ENCODE results near the gene OPRL1. TPM values are rescaled to one million over a fixed set of nuclear protein-coding genes. Genes with fewer than 3 reads are reported as not detected.
A peak's percentile ranks its signal among the peaks of the same experiment; 100 is the strongest.

The OPRL1 gene
- polyA plus RNA-seq, 1 of the 3 experiments (the other 2 are of a cell fraction): 1.8 TPM

DNA sequence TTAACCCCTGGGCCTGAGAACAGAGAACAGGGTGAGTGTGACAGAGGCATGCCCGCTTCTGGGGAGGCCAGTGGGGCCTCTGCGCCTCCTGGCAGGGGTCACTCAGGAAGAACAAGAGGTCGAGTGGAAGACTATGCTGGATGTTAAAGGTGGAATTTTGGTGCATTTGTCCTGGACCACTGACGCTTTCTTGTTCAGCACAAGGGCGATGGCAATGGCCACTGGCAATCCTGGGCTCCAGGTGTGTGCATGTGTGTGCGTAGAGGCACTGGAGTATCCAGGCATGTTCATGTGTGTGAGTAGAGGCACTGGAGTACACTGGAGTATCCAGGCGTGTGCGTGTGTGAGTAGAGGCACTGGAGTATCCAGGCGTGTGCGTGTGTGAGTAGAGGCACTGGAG, 51.0 kb downstream of the OPRL1 start:
- CTCF ChIA-PET: interaction anchor here (1.0 kb wide), 2 partner anchors 24 to 47 kb away, joined by 3 to 6 read pairs; no protein-coding TSS in a partner anchor

DNA sequence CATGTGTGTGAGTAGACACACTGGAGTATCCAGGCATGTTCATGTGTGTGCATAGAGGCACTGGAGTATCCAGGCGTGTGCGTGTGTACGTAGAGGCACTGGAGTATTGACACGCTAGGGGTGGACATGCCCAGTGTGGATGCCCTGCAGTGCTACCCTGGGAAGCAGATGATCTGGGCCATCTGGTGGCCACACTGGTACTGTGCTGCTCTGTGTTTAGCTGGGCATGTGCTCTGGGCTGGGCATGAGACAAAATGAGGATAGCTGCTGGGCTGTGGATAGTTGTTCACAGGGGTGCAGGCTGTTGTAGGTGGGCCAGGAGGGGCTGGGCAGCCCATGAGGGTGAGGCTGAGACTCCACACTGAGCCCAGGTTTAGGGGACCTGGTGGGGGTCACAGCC, 51.5 kb downstream of the OPRL1 start:
- CTCF ChIA-PET: interaction anchor here (0.6 to 1.0 kb wide), 3 partner anchors 24 to 68 kb away, joined by 3 to 6 read pairs (median 3); no protein-coding TSS in a partner anchor
- no peaks in the 10 kb centered on the region for H4K20me1 ChIP-seq (ENCODE audit: insufficient read depth)

More for the DNA sequence above, 51.0 kb downstream of the OPRL1 start:
- Histone ChIP-seq H3K9me3 (no peaks in the 10 kb centered on the region), H3K9me2 (no peaks in the 10 kb centered on the region), H3K27me3 (ENCODE audit: insufficient read depth) (no peaks in the 10 kb centered on the region), H3F3A (replicated peaks; ENCODE audit: insufficient read depth) (no peaks in the 10 kb centered on the region), H3K4me2 (no peak overlapping the region), H4K20me1 (ENCODE audit: insufficient read depth) (no peaks in the 10 kb centered on the region), H3K4me3 (ENCODE audit: low read depth in 2 of 2, low read length in 1 of 2) (no peak overlapping the region), H2AFZ (ENCODE audit: low read depth) (no peak overlapping the region), H3K4me1 (ENCODE audit: control insufficient read depth in 1 of 2, insufficient read depth in 2 of 2, low read depth in 1 of 2, low read length in 1 of 2) (peaks cover 0 to 4% of the 10 kb centered on the region in 2 experiments; a peak in 1 of 4 replicates), H3K36me3 (replicated peaks in 1 of 2; ENCODE audit: control insufficient read depth in 1 of 2, insufficient read depth in 2 of 2, low read length in 1 of 2) (no peaks in the 10 kb centered on the region), H3K79me2 (ENCODE audit: insufficient read depth) (no peaks in the 10 kb centered on the region), H3K9ac (no peak overlapping the region), H3K27ac (ENCODE audit: low read depth in 2 of 2, low read length in 1 of 2) (no peak overlapping the region)
- POLR2A ChIA-PET: no interaction called here
- 63% methylated on average over 10 of the region's 10 CpGs for WGBS (ENCODE audit: low lambda C conversion rate)
- TF ChIP-seq EZH2phosphoT487 (IDR thresholded peaks at IDR 0.05; ENCODE audit: borderline replicate concordance, low read depth): no peak
- no peak for TF ChIP-seq JUND (IDR thresholded peaks at IDR 0.05)
- TF ChIP-seq RFX5 (IDR thresholded peaks at IDR 0.05; ENCODE audit: low read length): no peak
- TF ChIP-seq, protein P1, sequence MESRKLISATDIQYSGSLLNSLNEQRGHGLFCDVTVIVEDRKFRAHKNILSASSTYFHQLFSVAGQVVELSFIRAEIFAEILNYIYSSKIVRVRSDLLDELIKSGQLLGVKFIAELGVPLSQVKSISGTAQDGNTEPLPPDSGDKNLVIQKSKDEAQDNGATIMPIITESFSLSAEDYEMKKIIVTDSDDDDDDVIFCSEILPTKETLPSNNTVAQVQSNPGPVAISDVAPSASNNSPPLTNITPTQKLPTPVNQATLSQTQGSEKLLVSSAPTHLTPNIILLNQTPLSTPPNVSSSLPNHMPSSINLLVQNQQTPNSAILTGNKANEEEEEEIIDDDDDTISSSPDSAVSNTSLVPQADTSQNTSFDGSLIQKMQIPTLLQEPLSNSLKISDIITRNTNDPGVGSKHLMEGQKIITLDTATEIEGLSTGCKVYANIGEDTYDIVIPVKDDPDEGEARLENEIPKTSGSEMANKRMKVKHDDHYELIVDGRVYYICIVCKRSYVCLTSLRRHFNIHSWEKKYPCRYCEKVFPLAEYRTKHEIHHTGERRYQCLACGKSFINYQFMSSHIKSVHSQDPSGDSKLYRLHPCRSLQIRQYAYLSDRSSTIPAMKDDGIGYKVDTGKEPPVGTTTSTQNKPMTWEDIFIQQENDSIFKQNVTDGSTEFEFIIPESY (IDR thresholded peaks at IDR 0.05; ENCODE audit: borderline replicate concordance, low read depth): no peak
- no peak for TF ChIP-seq RXRA (IDR thresholded peaks at IDR 0.05; ENCODE audit: borderline replicate concordance, low read depth)
- no peak for TF ChIP-seq FOXJ3 (CRISPR knock-in tag; IDR thresholded peaks at IDR 0.05)
- no peak for TF ChIP-seq EP300 (IDR thresholded peaks at IDR 0.05; ENCODE audit: borderline replicate concordance in 1 of 2, low read depth in 1 of 2, low read length in 1 of 2)
- TF ChIP-seq, protein P2, sequence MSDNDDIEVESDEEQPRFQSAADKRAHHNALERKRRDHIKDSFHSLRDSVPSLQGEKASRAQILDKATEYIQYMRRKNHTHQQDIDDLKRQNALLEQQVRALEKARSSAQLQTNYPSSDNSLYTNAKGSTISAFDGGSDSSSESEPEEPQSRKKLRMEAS (IDR thresholded peaks at IDR 0.05; ENCODE audit: low read depth): no peak
- TF ChIP-seq, protein P3, sequence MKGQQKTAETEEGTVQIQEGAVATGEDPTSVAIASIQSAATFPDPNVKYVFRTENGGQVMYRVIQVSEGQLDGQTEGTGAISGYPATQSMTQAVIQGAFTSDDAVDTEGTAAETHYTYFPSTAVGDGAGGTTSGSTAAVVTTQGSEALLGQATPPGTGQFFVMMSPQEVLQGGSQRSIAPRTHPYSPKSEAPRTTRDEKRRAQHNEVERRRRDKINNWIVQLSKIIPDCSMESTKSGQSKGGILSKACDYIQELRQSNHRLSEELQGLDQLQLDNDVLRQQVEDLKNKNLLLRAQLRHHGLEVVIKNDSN (IDR thresholded peaks at IDR 0.05; ENCODE audit: borderline replicate concordance, low read depth): no peak
- no peak for TF ChIP-seq TCF12 (IDR thresholded peaks at IDR 0.05)
- TF ChIP-seq, protein P4, sequence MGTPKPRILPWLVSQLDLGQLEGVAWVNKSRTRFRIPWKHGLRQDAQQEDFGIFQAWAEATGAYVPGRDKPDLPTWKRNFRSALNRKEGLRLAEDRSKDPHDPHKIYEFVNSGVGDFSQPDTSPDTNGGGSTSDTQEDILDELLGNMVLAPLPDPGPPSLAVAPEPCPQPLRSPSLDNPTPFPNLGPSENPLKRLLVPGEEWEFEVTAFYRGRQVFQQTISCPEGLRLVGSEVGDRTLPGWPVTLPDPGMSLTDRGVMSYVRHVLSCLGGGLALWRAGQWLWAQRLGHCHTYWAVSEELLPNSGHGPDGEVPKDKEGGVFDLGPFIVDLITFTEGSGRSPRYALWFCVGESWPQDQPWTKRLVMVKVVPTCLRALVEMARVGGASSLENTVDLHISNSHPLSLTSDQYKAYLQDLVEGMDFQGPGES (IDR thresholded peaks at IDR 0.05; ENCODE audit: low read depth, low read length): no peak
- TF ChIP-seq RCOR1 (IDR thresholded peaks at IDR 0.05; ENCODE audit: low read length): no peak
- TF ChIP-seq YY1 (IDR thresholded peaks at IDR 0.05; ENCODE audit: low read depth): no peak
- no peak for TF ChIP-seq NFIC (IDR thresholded peaks at IDR 0.05; ENCODE audit: borderline replicate concordance)
- DNase-seq: no peak

More for the DNA sequence above, 51.5 kb downstream of the OPRL1 start:
- Histone ChIP-seq H2AFZ (ENCODE audit: low read depth) (no peak overlapping the region), H3K4me3 (ENCODE audit: low read depth in 2 of 2, low read length in 1 of 2) (no peak overlapping the region), H3K4me2 (no peak overlapping the region), H3K9me2 (no peaks in the 10 kb centered on the region), H3F3A (replicated peaks; ENCODE audit: insufficient read depth) (no peaks in the 10 kb centered on the region), H3K27ac (ENCODE audit: low read depth in 2 of 2, low read length in 1 of 2) (no peak overlapping the region), H3K27me3 (ENCODE audit: insufficient read depth) (no peaks in the 10 kb centered on the region), H3K36me3 (replicated peaks in 1 of 2; ENCODE audit: control insufficient read depth in 1 of 2, insufficient read depth in 2 of 2, low read length in 1 of 2) (no peaks in the 10 kb centered on the region), H3K4me1 (ENCODE audit: control insufficient read depth in 1 of 2, insufficient read depth in 2 of 2, low read depth in 1 of 2, low read length in 1 of 2) (peaks cover 0 to 4% of the 10 kb centered on the region in 2 experiments; a peak in 1 of 4 replicates), H3K9me3 (no peaks in the 10 kb centered on the region), H3K79me2 (ENCODE audit: insufficient read depth) (no peaks in the 10 kb centered on the region), H3K9ac (no peak overlapping the region)
- POLR2A ChIA-PET: no interaction called here
- 96% methylated on average over 3 of the region's 4 CpGs for WGBS (ENCODE audit: low lambda C conversion rate)
- DNase-seq: peak; percentile 57
- TF ChIP-seq SMC3 (IDR thresholded peaks at IDR 0.05; ENCODE audit: low read depth, low read length) (peak; percentile 32; the same call in 1 of the 2 replicates), RAD21 (IDR thresholded peaks at IDR 0.05; ENCODE audit: low read length) (peak; percentile 41), FOXM1 (IDR thresholded peaks at IDR 0.05; ENCODE audit: low read depth) (no peak), TCF12 (IDR thresholded peaks at IDR 0.05) (no peak)
- TF ChIP-seq, protein P5, sequence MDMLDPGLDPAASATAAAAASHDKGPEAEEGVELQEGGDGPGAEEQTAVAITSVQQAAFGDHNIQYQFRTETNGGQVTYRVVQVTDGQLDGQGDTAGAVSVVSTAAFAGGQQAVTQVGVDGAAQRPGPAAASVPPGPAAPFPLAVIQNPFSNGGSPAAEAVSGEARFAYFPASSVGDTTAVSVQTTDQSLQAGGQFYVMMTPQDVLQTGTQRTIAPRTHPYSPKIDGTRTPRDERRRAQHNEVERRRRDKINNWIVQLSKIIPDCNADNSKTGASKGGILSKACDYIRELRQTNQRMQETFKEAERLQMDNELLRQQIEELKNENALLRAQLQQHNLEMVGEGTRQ (IDR thresholded peaks at IDR 0.05; ENCODE audit: borderline replicate concordance, low read depth, low read length): no peak
- TF ChIP-seq, protein P6, sequence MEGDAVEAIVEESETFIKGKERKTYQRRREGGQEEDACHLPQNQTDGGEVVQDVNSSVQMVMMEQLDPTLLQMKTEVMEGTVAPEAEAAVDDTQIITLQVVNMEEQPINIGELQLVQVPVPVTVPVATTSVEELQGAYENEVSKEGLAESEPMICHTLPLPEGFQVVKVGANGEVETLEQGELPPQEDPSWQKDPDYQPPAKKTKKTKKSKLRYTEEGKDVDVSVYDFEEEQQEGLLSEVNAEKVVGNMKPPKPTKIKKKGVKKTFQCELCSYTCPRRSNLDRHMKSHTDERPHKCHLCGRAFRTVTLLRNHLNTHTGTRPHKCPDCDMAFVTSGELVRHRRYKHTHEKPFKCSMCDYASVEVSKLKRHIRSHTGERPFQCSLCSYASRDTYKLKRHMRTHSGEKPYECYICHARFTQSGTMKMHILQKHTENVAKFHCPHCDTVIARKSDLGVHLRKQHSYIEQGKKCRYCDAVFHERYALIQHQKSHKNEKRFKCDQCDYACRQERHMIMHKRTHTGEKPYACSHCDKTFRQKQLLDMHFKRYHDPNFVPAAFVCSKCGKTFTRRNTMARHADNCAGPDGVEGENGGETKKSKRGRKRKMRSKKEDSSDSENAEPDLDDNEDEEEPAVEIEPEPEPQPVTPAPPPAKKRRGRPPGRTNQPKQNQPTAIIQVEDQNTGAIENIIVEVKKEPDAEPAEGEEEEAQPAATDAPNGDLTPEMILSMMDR (IDR thresholded peaks at IDR 0.05): 0 out of 2 replicates have a peak, but pooled peaks have one; percentile 20
- TF ChIP-seq, protein P4 (IDR thresholded peaks at IDR 0.05; ENCODE audit: low read depth, low read length): no peak
